Measurements from ENCODE around the gene ZNF548.

GRCh38 chr19:57389194-57389729 is 392 bp upstream of the ZNF548 start:
- TF ChIP-seq, protein P1, sequence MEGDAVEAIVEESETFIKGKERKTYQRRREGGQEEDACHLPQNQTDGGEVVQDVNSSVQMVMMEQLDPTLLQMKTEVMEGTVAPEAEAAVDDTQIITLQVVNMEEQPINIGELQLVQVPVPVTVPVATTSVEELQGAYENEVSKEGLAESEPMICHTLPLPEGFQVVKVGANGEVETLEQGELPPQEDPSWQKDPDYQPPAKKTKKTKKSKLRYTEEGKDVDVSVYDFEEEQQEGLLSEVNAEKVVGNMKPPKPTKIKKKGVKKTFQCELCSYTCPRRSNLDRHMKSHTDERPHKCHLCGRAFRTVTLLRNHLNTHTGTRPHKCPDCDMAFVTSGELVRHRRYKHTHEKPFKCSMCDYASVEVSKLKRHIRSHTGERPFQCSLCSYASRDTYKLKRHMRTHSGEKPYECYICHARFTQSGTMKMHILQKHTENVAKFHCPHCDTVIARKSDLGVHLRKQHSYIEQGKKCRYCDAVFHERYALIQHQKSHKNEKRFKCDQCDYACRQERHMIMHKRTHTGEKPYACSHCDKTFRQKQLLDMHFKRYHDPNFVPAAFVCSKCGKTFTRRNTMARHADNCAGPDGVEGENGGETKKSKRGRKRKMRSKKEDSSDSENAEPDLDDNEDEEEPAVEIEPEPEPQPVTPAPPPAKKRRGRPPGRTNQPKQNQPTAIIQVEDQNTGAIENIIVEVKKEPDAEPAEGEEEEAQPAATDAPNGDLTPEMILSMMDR (IDR thresholded peaks at IDR 0.05): no peak
- TF ChIP-seq POLR2A (IDR thresholded peaks at IDR 0.05): no peak

All from testis (tissue), 2 donors.